ENCODE measurements around the gene HDGF. TPM values are rescaled to one million over a fixed set of nuclear protein-coding genes. Genes with fewer than 3 reads are reported as not detected.

The HDGF gene
- total and polyA plus RNA-seq, 9 of the 15 experiments (the other 6 are each of a cell fraction or from before 2014, with no cell fraction given): 38.8 to 601 (median 400) TPM

- no peaks in the 10 kb centered on the region for H3K9me1 ChIP-seq (ENCODE audit: control insufficient read depth, insufficient read depth, low read length)
- 32% methylated on average over 11 of the region's 12 CpGs for WGBS (ENCODE audit: insufficient coverage, low coverage, missing lambda C conversion rate)
- H3K9me3 ChIP-seq (replicated peaks; ENCODE audit: control insufficient read depth, insufficient read depth, low read depth, low read length): no peaks in the 10 kb centered on the region
- in situ Hi-C loops (cut with MboI) (no loop called here), intact Hi-C loops (cut with micrococcal nuclease) (no loop called here)
- peak overlapping the region; percentile 92 for H2AFZ ChIP-seq (ENCODE audit: low read depth, low read length)
- no TSS peak for BruUV-seq (replicated peaks)
- peak overlapping the region; percentile 91 for H3K27ac ChIP-seq (ENCODE audit: extremely low read depth, low read depth, low read length)
- ChIA-PET POLR2A (interaction anchor here (0.5 to 2.1 kb wide), 11 partner anchors 13 to 719 kb away, joined by 3 to 12 read pairs (median 3); partner anchors contain the start of genes ISG20L2, METTL25B and PRCC), CTCF (ENCODE audit: low intra/inter-chr PET ratio) (interaction anchor here (0.8 kb wide), 1 partner anchor 35 kb away, joined by 3 read pairs; no protein-coding TSS in a partner anchor)
- no peaks in the 10 kb centered on the region for H3K27me3 ChIP-seq (ENCODE audit: control insufficient read depth in 2 of 2, insufficient read depth in 2 of 2, low read length in 2 of 2)
- H3K79me2 ChIP-seq (ENCODE audit: control insufficient read depth, insufficient read depth, low read length): 0 out of 3 replicates have a peak, but pooled peaks cover 3% of the 10 kb centered on the region
- ATAC-seq: peak; percentile 88
- peak; percentile 86 to 92 (median 89) for DNase-seq (ENCODE audit: extremely low read depth in 1 of 4, low spot score in 3 of 4)
- peaks cover 44 to 60% of the 10 kb centered on the region in 2 experiments for H3K4me1 ChIP-seq (replicated peaks in 1 of 2; ENCODE audit: control insufficient read depth in 2 of 2, insufficient read depth in 2 of 2, low read length in 2 of 2)
- no peaks in the 10 kb centered on the region for H3K36me3 ChIP-seq (ENCODE audit: control insufficient read depth, insufficient read depth, low read length)
- no peak overlapping the region for H3K4me3 ChIP-seq
- H4K20me1 ChIP-seq (replicated peaks; ENCODE audit: control insufficient read depth, insufficient read depth, low read length): no peaks in the 10 kb centered on the region
- H3K9ac ChIP-seq (ENCODE audit: insufficient read depth in 1 of 2, low read depth in 2 of 2, low read length in 2 of 2): peak overlapping the region; percentile 49 to 71
- FAIRE-seq: peak; percentile 99
- peak overlapping the region; percentile 72 for H3K4me2 ChIP-seq (ENCODE audit: insufficient read depth, low read length)
- no peak for TF ChIP-seq ZNF511 (CRISPR knock-in tag; IDR thresholded peaks at IDR 0.05)
- TF ChIP-seq CSDE1 (IDR thresholded peaks at IDR 0.05): no peak
- TF ChIP-seq ZNF197 (CRISPR knock-in tag; IDR thresholded peaks at IDR 0.05; ENCODE audit: low read depth): no peak
- TF ChIP-seq SUPT5H (IDR thresholded peaks at IDR 0.05): 0 out of 2 replicates have a peak, but pooled peaks have one; percentile 29
- TF ChIP-seq TCF7L2 (IDR thresholded peaks at IDR 0.05; ENCODE audit: low read depth, low read length): no peak
- no peak for TF ChIP-seq BRCA1 (IDR thresholded peaks at IDR 0.05)
- no peak for TF ChIP-seq BRCA1 (CRISPR knock-in tag; IDR thresholded peaks at IDR 0.05)
- no peak for TF ChIP-seq ARID3A (IDR thresholded peaks at IDR 0.05; ENCODE audit: borderline replicate concordance, low read depth, low read length)
- TF ChIP-seq NR2C2 (CRISPR knock-in tag; IDR thresholded peaks at IDR 0.05): no peak
- TF ChIP-seq NR2C2 (tag; IDR thresholded peaks at IDR 0.05): no peak
- TF ChIP-seq ZC3H11A (IDR thresholded peaks at IDR 0.05; ENCODE audit: low read depth, low read length): no peak
- TF ChIP-seq HDGF (IDR thresholded peaks at IDR 0.05): no peak
- TF ChIP-seq EP300 (IDR thresholded peaks at IDR 0.05; ENCODE audit: low read length): peak; percentile 79
- no peak for TF ChIP-seq EZH2 (IDR thresholded peaks at IDR 0.05; ENCODE audit: borderline replicate concordance, low read depth, low read length)
- TF ChIP-seq HMBOX1 (IDR thresholded peaks at IDR 0.05): peak; percentile 85
- TF ChIP-seq CHD1 (IDR thresholded peaks at IDR 0.05; ENCODE audit: low read length): no peak
- no peak for TF ChIP-seq SRSF7 (optimal IDR thresholded peaks at IDR 0.05; ENCODE audit: low read depth, low read length)
- TF ChIP-seq KDM1A (IDR thresholded peaks at IDR 0.05): no peak
- no peak for TF ChIP-seq PPARD (CRISPR knock-in tag; IDR thresholded peaks at IDR 0.05)
- TF ChIP-seq MXI1 (IDR thresholded peaks at IDR 0.05; ENCODE audit: low read depth, low read length): no peak
Measured at GRCh38 chr1:156693848-156694689, 57.4 kb downstream of the HDGF start.

Measured in K562 (cell line).